Measurements from ENCODE around the gene HLA-DMA. TPM values are rescaled to one million over a fixed set of nuclear protein-coding genes. Genes with fewer than 3 reads are reported as not detected.
A peak's percentile ranks its signal among the peaks of the same experiment; 100 is the strongest.

HLA-DMA gene
- total and polyA plus RNA-seq, 9 of the 15 experiments (the other 6 are each of a cell fraction or from before 2014, with no cell fraction given), result 0.13 to 0.83 (median 0.51) TPM

DNA sequence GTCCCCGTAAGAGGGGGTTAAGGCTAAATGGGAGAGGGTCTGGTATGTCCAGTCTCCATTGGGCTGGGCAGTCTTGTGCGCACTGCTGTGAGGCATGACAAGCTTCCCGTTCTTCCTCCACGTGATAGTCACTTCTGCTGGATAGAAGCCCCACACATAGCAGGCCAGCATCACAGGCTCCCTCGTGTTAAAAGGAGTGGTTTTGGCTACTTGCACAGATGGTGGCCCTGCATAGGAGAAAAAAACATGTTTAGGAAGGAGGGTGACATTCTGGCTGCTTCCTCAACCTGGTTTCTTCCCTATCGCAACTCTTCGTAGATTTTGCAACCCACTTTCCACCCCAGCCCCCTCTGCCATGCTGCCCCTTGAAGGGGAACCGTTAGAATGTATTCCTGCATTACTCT is 15.7 kb downstream of the HLA-DMA start:
- CTCF ChIA-PET (ENCODE audit: low intra/inter-chr PET ratio), result interaction anchor here (0.6 to 2.1 kb wide), 3 partner anchors 45 to 62 kb away, joined by 3 to 11 read pairs (median 4); no protein-coding TSS in a partner anchor
- TF ChIP-seq, protein P1, sequence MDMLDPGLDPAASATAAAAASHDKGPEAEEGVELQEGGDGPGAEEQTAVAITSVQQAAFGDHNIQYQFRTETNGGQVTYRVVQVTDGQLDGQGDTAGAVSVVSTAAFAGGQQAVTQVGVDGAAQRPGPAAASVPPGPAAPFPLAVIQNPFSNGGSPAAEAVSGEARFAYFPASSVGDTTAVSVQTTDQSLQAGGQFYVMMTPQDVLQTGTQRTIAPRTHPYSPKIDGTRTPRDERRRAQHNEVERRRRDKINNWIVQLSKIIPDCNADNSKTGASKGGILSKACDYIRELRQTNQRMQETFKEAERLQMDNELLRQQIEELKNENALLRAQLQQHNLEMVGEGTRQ (CRISPR knock-in tag; IDR thresholded peaks at IDR 0.05), result peak; percentile 37
- TF ChIP-seq ZNF311 (CRISPR knock-in tag; IDR thresholded peaks at IDR 0.05), result no peak
- TF ChIP-seq USF1 (CRISPR knock-in tag; IDR thresholded peaks at IDR 0.05), result peak; percentile 26; the same call in 1 of the 2 replicates
- TF ChIP-seq ELF2 (CRISPR knock-in tag; IDR thresholded peaks at IDR 0.05), result no peak
- no peak for TF ChIP-seq ZNF263 (CRISPR knock-in tag; IDR thresholded peaks at IDR 0.05; ENCODE audit: borderline replicate concordance)
- 4% methylated on average over 8 of the region's 8 CpGs for WGBS (ENCODE audit: insufficient coverage, low coverage, missing lambda C conversion rate)

More for the DNA sequence above, 15.7 kb downstream of the HLA-DMA start:
- peaks cover 27 to 41% of the 10 kb centered on the region in 2 experiments for H3K27me3 ChIP-seq (ENCODE audit: control insufficient read depth in 2 of 2, insufficient read depth in 2 of 2, low read length in 2 of 2)
- POLR2A ChIA-PET, result interaction anchor here (0.7 to 3.7 kb wide), 3 partner anchors 35 to 47 kb away, joined by 3 to 21 read pairs (median 11); no protein-coding TSS in a partner anchor
- H3K27ac ChIP-seq (ENCODE audit: extremely low read depth, low read depth, low read length), result no peak overlapping the region
- DNase-seq (ENCODE audit: extremely low read depth in 1 of 4, low spot score in 3 of 4), result no peak
- H2AFZ ChIP-seq (ENCODE audit: low read depth, low read length), result no peak overlapping the region
- H3K36me3 ChIP-seq (ENCODE audit: control insufficient read depth, insufficient read depth, low read length), result no peaks in the 10 kb centered on the region
- H3K4me3 ChIP-seq, result no peak overlapping the region
- H4K20me1 ChIP-seq (replicated peaks; ENCODE audit: control insufficient read depth, insufficient read depth, low read length), result no peaks in the 10 kb centered on the region
- H3K4me1 ChIP-seq (replicated peaks in 1 of 2; ENCODE audit: control insufficient read depth in 2 of 2, insufficient read depth in 2 of 2, low read length in 2 of 2), result no peaks in the 10 kb centered on the region
- ATAC-seq, result peak; percentile 15; the same call in 1 of the 3 replicates
- no TSS peak for BruUV-seq (replicated peaks)
- intact Hi-C loops (cut with micrococcal nuclease) (no loop called here), in situ Hi-C loops (cut with MboI) (loop anchor here (5.0 to 10.0 kb wide), 2 partner anchors 48 to 55 kb away; no protein-coding TSS in a partner anchor)
- H3K9me1 ChIP-seq (ENCODE audit: control insufficient read depth, insufficient read depth, low read length), result no peaks in the 10 kb centered on the region
- no peaks in the 10 kb centered on the region for H3K9me3 ChIP-seq (replicated peaks; ENCODE audit: control insufficient read depth, insufficient read depth, low read depth, low read length)
- no peak for FAIRE-seq
- no peak overlapping the region for H3K9ac ChIP-seq (ENCODE audit: insufficient read depth in 1 of 2, low read depth in 2 of 2, low read length in 2 of 2)
- H3K4me2 ChIP-seq (ENCODE audit: insufficient read depth, low read length), result no peak overlapping the region
- no peaks in the 10 kb centered on the region for H3K79me2 ChIP-seq (ENCODE audit: control insufficient read depth, insufficient read depth, low read length)

Data from K562 (cell line).